Central memory CD8-positive, alpha-beta T cell (primary cell): ENCODE results near the gene TAAR1.
"Not testable (repeated sequence)": the region's sequence is repeated elsewhere in the genome, so short reads cannot be mapped to it uniquely, and the experiment has no call there.

Experiments
- ATAC-seq: fragments of 150-1000 bp; cut with Tn5 transposase; replicated peaks from 2 replicates; pipeline ENCODE4 v1.10.0; 2022; ENCODE audit warnings: mild to moderate bottlenecking, moderate FRiP score, moderate number of reproducible peaks; ENCODE audit not compliant: poor library complexity, severe bottlenecking; ENCODE audit errors: extremely low read depth
- DNase-seq, 2 donors: peaks; one replicate each; pipeline ENCODE4 v3.0.0; 2021; ENCODE audit warnings: low spot score in 2 of 2
- H3K27ac Mint-ChIP-seq: one replicate; pipeline ENCODE4 v1.8.0; 2022; ENCODE audit warnings: low read depth, mild to moderate bottlenecking, moderate library complexity, mixed read lengths
- H3K27me3 Mint-ChIP-seq: one replicate; pipeline ENCODE4 v1.8.0; 2022; ENCODE audit warnings: mixed read lengths
- H3K36me3 Mint-ChIP-seq: one replicate; pipeline ENCODE4 v1.8.0; 2022; ENCODE audit warnings: mild to moderate bottlenecking, moderate library complexity, mixed read lengths; ENCODE audit not compliant: insufficient read depth
- H3K4me1 Mint-ChIP-seq: one replicate; pipeline ENCODE4 v1.8.0; 2022; ENCODE audit warnings: mixed read lengths
- H3K4me3 Mint-ChIP-seq: one replicate; pipeline ENCODE4 v1.8.0; 2022; ENCODE audit warnings: mild to moderate bottlenecking, moderate library complexity, mixed read lengths
- H3K9me3 Mint-ChIP-seq: one replicate; pipeline ENCODE4 v1.8.0; 2022; ENCODE audit warnings: mixed read lengths

TAAR1 gene

DNA sequence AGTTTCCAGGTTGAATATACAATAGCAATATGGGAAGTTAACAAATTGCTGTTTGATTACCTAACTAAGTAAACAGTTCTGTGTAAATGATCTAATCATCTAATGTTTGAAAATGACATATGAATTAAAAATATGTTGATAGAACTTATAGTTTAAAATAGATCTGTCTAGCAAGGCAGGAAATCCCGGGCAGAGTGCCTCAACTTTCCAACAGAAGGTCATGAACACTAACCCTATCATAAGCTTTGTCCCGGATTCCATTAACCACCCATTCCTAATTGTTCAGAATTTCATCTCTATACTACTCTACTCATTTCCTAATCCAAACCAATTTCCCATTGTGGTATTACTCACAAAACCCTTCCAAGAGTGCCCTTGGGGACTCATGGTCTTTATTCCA lies 10.2 kb downstream of the TAAR1 start:
- Mint-ChIP-seq H3K9me3 (no peaks in the 10 kb centered on the region), H3K36me3 (no peaks in the 10 kb centered on the region), H3K4me1 (peaks cover 6% of the 10 kb centered on the region), H3K27me3 (no peaks in the 10 kb centered on the region), H3K4me3 (no peak overlapping the region), H3K27ac (no peak overlapping the region)
- ATAC-seq (no peak), DNase-seq (no peak)

DNA sequence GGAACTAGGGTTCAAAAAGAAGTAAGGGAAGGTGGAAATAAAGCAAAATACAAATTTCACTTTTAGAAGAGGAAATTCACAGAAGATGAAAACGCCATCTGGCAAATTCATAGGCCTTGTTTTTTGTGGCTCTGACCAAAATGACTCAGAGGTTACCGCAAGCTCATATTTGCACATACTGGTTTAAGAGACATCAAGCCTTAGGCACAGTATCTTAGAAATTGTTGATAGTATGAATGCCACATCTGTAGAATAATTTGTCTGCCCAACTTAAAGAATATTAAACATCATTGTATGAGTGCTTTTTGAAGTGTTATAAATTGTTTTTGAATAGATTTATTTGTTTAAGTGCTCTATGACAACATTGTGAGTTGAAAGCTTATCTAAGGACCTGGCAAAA lies 10.6 kb downstream of the TAAR1 start:
- ATAC-seq: peak; percentile 68
- no peak overlapping the region for H3K4me3 Mint-ChIP-seq
- no peaks in the 10 kb centered on the region for H3K36me3 Mint-ChIP-seq
- H3K4me1 Mint-ChIP-seq: peaks cover 6% of the 10 kb centered on the region
- no peak overlapping the region for H3K27ac Mint-ChIP-seq
- H3K9me3 Mint-ChIP-seq: no peaks in the 10 kb centered on the region
- no peaks in the 10 kb centered on the region for H3K27me3 Mint-ChIP-seq
- DNase-seq: no peak

- Mint-ChIP-seq H3K36me3 (no peaks in the 10 kb centered on the region), H3K27me3 (peaks cover 5% of the 10 kb centered on the region), H3K27ac (no peak overlapping the region), H3K4me1 (peaks cover 6% of the 10 kb centered on the region), H3K9me3 (no peaks in the 10 kb centered on the region), H3K4me3 (no peak overlapping the region)
- DNase-seq (no peak), ATAC-seq (no peak)
These were observed 15.4 kb downstream of the TAAR1 start for GRCh38 chr6:132643547-132643946.

DNA sequence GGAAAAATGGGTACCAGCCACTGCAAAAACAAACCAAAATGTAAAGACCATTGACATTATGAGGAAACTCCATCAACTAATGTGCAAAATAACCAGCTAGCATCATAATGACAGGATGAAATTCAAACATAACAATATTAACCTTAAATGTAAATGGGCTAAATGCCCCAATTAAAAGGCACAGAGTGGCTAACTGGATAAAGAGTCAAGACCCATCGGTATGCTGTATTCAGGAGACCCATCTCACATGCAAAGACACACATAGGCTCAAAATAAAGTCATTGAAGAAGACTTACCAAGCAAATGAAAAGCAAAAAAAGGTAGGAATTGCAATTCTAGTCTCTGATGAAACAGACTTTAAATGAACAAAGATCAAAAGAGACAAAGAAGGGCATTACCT lies 21.8 kb downstream of the TAAR1 start:
- not testable (repeated sequence) for H3K4me1 Mint-ChIP-seq, H3K36me3 Mint-ChIP-seq, ATAC-seq, DNase-seq, H3K27ac Mint-ChIP-seq, H3K4me3 Mint-ChIP-seq, H3K9me3 Mint-ChIP-seq
- H3K27me3 Mint-ChIP-seq: peaks cover 63% of the 10 kb centered on the region

DNA sequence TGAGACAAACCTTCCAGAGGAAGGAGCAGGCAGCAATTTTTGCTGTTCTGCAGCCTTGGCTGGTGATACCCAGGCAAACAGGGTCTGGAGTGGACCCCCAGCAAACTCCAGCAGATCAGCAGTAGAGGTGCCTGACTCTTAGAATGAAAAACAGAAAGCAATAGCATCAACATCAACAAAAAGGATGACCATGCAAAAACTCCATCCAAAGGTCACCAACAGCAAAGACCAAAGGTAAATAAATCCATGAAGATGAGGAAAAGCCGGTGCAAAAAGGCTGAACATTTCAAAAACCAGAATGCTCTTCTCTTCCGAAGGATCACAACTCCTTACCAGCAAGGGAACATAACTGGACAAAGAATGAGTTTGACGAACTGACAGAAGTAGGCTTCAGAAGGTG lies 23.1 kb downstream of the TAAR1 start:
- H3K4me3 Mint-ChIP-seq, H3K4me1 Mint-ChIP-seq, H3K27ac Mint-ChIP-seq, H3K9me3 Mint-ChIP-seq, H3K36me3 Mint-ChIP-seq, DNase-seq, ATAC-seq: not testable (repeated sequence)
- H3K27me3 Mint-ChIP-seq: peaks cover 68% of the 10 kb centered on the region

DNA sequence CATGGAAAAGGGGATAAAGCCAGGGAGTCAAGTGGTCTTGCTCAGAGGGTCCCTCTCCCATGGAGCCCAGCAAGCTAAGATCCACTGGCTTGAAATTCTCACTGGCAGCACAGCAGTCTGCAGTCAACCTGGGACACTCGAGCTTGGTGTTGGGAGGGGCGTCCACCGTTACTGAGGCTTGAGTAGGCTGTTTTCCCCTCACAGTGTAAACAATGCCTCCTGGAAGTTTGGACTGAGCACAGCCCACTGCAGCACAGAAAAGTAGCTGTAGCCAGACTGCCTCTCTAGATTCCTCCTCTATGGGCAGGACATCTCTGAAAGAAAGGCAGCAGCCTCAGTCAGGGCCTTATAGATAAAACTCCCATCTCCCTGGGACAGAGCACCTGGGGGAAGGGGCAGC lies 23.7 kb downstream of the TAAR1 start:
- H3K9me3 Mint-ChIP-seq, H3K4me1 Mint-ChIP-seq, DNase-seq, H3K27ac Mint-ChIP-seq, ATAC-seq, H3K4me3 Mint-ChIP-seq, H3K36me3 Mint-ChIP-seq: not testable (repeated sequence)
- H3K27me3 Mint-ChIP-seq: peaks cover 74% of the 10 kb centered on the region

- no peaks in the 10 kb centered on the region for H3K36me3 Mint-ChIP-seq
These were observed 24.2 kb downstream of the TAAR1 start for GRCh38 chr6:132634796-132635195.

GRCh38 chr6:132633362-132633761 lies 25.6 kb downstream of the TAAR1 start:
- DNase-seq (no peak), ATAC-seq (no peak)
- H3K9me3 Mint-ChIP-seq: peaks cover 2% of the 10 kb centered on the region
- H3K27ac Mint-ChIP-seq: no peak overlapping the region
- no peaks in the 10 kb centered on the region for H3K36me3 Mint-ChIP-seq
- H3K27me3 Mint-ChIP-seq: peaks cover 84% of the 10 kb centered on the region
- peaks cover 5% of the 10 kb centered on the region for H3K4me1 Mint-ChIP-seq
- no peak overlapping the region for H3K4me3 Mint-ChIP-seq

More at GRCh38 chr6:132634796-132635195, 24.2 kb downstream of the TAAR1 start:
- DNase-seq (no peak), ATAC-seq (no peak)
- Mint-ChIP-seq H3K4me3 (no peak overlapping the region), H3K27ac (no peak overlapping the region), H3K9me3 (no peaks in the 10 kb centered on the region), H3K4me1 (peaks cover 5% of the 10 kb centered on the region), H3K27me3 (peaks cover 76% of the 10 kb centered on the region)

DNA sequence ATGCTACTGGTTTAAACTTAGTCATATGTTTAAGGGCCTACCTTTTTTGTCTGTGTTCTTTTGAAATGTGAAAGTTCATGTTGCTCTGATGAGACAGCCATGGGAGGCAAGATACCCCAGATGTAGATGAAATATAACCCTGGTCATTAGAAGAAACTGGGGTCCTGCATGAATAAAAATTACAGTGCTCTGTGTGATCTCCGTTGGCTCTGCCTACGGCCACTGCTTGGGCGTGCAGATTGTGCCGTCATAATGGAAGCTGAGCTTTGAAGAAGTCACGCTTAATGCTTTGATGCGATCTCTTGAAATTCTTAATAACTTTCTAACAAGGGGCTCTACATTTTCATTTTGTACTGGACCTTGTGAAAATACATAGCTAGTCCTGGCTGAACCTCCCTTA lies 34.8 kb downstream of the TAAR1 start, which contains the start of gene TAAR2:
TSS of gene TAAR2 (minus strand) at position 101 of the 400 bp plus-strand sequence. CDS start at position 101, 0 bp downstream.
- ATAC-seq (no peak), DNase-seq (no peak)
- H3K9me3 Mint-ChIP-seq: peaks cover 7% of the 10 kb centered on the region
- H3K4me1 Mint-ChIP-seq: no peaks in the 10 kb centered on the region
- H3K4me3 Mint-ChIP-seq: no peak within 1 kb of the TSS
- H3K27ac Mint-ChIP-seq: no peak within 1 kb of the TSS
- peaks cover 2% of the 10 kb centered on the region for H3K36me3 Mint-ChIP-seq
- H3K27me3 Mint-ChIP-seq: peaks cover 58% of the 10 kb centered on the region

- no peak overlapping the region for H3K27ac Mint-ChIP-seq
- H3K27me3 Mint-ChIP-seq: peaks cover 49% of the 10 kb centered on the region
- ATAC-seq (no peak), DNase-seq (no peak)
- H3K4me3 Mint-ChIP-seq: no peak overlapping the region
- H3K4me1 Mint-ChIP-seq: no peaks in the 10 kb centered on the region
- H3K9me3 Mint-ChIP-seq: peaks cover 4% of the 10 kb centered on the region
- peaks cover 2% of the 10 kb centered on the region for H3K36me3 Mint-ChIP-seq
These were observed 35.7 kb downstream of the TAAR1 start for GRCh38 chr6:132623106-132623845.

DNA sequence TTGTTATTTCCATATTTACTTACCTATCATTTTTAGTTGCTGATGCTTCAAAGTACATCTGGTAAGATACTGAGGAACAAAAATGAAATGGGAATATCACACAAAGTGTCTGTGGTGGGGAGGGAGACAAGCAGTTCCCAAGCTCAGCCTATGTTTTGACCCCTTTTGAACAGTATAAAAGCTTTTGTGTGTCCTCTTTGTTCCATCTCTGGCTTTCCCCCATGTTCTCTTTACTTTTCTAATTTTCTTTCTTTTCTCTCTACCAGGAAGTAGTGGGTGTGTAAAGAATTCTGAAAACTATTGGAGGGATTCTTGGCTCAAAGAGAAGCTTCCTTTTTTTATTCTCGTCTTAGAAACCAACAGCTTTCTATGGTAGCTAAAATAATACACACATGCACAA lies 42.3 kb downstream of the TAAR1 start:
- no peak for ATAC-seq
- Mint-ChIP-seq H3K4me1 (peaks cover 16% of the 10 kb centered on the region), H3K9me3 (no peaks in the 10 kb centered on the region), H3K27ac (no peak overlapping the region), H3K27me3 (no peaks in the 10 kb centered on the region), H3K36me3 (no peaks in the 10 kb centered on the region), H3K4me3 (no peak overlapping the region)
- DNase-seq: no peak

DNA sequence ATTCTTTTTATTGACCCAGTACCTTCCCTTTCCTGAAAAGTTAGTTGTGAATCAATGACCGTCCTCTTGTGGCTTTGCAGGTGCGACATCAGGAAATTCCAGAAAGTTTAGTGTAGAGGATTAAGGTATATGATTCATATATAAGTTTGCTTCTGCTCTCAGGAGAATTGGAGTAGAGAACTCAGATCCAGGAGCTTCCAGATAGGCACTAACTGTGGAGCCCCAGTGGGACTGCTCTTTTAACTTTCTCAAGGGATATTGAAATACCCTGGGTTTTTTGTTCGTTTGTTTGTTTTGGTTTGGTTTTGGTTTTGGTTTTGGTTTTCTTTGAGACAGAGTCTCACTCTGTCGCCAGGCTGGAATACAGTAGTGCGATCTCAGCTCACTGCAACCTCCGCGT lies 44.4 kb downstream of the TAAR1 start:
- peak overlapping the region; percentile 56 for H3K27ac Mint-ChIP-seq

GRCh38 chr6:132612449-132613108 lies 46.4 kb downstream of the TAAR1 start:
- Mint-ChIP-seq H3K9me3 (no peaks in the 10 kb centered on the region), H3K4me3 (no peak overlapping the region), H3K36me3 (no peaks in the 10 kb centered on the region), H3K27ac (peak overlapping the region; percentile 27), H3K4me1 (peaks cover 16% of the 10 kb centered on the region), H3K27me3 (no peaks in the 10 kb centered on the region)
- peak; percentile 87 for ATAC-seq
- no peak for DNase-seq

More for the DNA sequence above, 44.4 kb downstream of the TAAR1 start:
- Mint-ChIP-seq H3K4me1 (peaks cover 16% of the 10 kb centered on the region), H3K36me3 (no peaks in the 10 kb centered on the region), H3K4me3 (peak overlapping the region; percentile 74), H3K27me3 (no peaks in the 10 kb centered on the region), H3K9me3 (no peaks in the 10 kb centered on the region)
- DNase-seq (no peak), ATAC-seq (peak; percentile 33)
